ENCODE data around the gene EEF1B2. TPM values are rescaled to one million over a fixed set of nuclear protein-coding genes. Genes with fewer than 3 reads are reported as not detected.
A peak's percentile ranks its signal among the peaks of the same experiment; 100 is the strongest.
"Not testable (repeated sequence)": the region's sequence is repeated elsewhere in the genome, so short reads cannot be mapped to it uniquely, and the experiment has no call there.

The EEF1B2 gene
- total and polyA plus RNA-seq, 2 of the 13 experiments (the other 11 are each of a cell fraction or from before 2014, with no cell fraction given) = 1,284 to 1,731 TPM

DNA sequence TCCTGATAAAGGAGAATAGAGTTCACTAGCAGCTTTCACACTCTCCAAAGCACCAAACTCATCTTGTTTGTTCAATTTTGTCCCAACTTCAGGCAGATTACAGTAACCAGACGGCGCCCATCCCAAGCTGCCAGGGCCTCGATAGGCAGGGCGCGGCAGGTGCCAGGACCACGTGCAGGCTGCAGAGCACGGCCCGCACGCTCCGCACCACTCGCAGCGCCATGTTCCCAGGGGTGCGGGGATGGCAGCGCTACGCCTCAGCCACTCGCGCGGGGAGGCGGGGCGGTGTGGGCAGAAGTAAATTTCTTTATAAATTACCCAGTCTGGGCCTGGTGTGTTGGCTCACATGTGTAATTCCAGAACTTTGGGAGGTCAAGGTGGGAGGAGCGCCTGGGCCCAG, 43.4 kb upstream of the EEF1B2 start (continued):
- TF ChIP-seq, protein P1, sequence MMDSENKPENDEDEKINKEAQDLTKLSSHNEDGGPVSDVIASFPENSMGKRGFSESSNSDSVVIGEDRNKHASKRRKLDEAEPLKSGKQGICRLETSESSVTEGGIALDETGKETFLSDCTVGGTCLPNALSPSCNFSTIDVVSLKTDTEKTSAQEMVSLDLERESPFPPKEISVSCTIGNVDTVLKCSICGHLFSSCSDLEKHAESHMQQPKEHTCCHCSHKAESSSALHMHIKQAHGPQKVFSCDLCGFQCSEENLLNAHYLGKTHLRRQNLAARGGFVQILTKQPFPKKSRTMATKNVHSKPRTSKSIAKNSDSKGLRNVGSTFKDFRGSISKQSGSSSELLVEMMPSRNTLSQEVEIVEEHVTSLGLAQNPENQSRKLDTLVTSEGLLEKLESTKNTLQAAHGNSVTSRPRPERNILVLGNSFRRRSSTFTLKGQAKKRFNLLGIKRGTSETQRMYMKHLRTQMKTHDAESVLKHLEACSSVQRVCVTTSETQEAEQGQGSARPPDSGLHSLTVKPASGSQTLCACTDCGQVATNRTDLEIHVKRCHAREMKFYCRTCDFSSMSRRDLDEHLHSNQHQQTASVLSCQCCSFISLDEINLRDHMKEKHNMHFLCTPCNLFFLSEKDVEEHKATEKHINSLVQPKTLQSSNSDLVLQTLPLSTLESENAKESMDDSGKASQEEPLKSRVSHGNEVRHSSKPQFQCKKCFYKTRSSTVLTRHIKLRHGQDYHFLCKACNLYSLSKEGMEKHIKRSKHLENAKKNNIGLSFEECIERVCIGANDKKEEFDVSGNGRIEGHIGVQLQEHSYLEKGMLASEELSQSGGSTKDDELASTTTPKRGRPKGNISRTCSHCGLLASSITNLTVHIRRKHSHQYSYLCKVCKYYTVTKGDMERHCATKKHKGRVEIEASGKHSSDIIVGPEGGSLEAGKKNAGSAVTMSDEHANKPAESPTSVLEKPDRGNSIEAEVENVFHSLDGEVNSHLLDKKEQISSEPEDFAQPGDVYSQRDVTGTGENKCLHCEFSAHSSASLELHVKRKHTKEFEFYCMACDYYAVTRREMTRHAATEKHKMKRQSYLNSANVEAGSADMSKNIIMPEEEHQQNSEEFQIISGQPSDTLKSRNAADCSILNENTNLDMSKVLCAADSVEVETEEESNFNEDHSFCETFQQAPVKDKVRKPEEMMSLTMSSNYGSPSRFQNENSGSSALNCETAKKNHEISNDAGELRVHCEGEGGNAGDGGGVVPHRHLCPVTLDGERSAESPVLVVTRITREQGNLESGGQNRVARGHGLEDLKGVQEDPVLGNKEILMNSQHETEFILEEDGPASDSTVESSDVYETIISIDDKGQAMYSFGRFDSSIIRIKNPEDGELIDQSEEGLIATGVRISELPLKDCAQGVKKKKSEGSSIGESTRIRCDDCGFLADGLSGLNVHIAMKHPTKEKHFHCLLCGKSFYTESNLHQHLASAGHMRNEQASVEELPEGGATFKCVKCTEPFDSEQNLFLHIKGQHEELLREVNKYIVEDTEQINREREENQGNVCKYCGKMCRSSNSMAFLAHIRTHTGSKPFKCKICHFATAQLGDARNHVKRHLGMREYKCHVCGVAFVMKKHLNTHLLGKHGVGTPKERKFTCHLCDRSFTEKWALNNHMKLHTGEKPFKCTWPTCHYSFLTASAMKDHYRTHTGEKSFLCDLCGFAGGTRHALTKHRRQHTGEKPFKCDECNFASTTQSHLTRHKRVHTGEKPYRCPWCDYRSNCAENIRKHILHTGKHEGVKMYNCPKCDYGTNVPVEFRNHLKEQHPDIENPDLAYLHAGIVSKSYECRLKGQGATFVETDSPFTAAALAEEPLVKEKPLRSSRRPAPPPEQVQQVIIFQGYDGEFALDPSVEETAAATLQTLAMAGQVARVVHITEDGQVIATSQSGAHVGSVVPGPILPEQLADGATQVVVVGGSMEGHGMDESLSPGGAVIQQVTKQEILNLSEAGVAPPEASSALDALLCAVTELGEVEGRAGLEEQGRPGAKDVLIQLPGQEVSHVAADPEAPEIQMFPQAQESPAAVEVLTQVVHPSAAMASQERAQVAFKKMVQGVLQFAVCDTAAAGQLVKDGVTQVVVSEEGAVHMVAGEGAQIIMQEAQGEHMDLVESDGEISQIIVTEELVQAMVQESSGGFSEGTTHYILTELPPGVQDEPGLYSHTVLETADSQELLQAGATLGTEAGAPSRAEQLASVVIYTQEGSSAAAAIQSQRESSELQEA (CRISPR knock-in tag; IDR thresholded peaks at IDR 0.05; ENCODE audit: not compliant biosample characterization) = no peak
- TF ChIP-seq, protein P2, sequence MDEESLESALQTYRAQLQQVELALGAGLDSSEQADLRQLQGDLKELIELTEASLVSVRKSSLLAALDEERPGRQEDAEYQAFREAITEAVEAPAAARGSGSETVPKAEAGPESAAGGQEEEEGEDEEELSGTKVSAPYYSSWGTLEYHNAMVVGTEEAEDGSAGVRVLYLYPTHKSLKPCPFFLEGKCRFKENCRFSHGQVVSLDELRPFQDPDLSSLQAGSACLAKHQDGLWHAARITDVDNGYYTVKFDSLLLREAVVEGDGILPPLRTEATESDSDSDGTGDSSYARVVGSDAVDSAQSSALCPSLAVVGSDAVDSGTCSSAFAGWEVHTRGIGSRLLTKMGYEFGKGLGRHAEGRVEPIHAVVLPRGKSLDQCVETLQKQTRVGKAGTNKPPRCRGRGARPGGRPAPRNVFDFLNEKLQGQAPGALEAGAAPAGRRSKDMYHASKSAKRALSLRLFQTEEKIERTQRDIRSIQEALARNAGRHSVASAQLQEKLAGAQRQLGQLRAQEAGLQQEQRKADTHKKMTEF (CRISPR knock-in tag; IDR thresholded peaks at IDR 0.05) = no peak

- FAIRE-seq; H3K27ac ChIP-seq (ENCODE audit: extremely low read length, insufficient read depth, low read length); DNase-seq (ENCODE audit: low spot score); in situ Hi-C loops (cut with HindIII; ENCODE audit: extremely low pct_ligation_motif_present, low pct_unique_long_range_greater_than_20kb); ATAC-seq; H3K4me3 ChIP-seq (replicated peaks in 1 of 3; ENCODE audit: insufficient read depth in 1 of 3, low read depth in 2 of 3, low read length in 3 of 3); H4K20me1 ChIP-seq (ENCODE audit: insufficient read depth, low read length); H3K79me2 ChIP-seq (ENCODE audit: insufficient read depth, low read length); H2AFZ ChIP-seq (ENCODE audit: low read length); H3K27me3 ChIP-seq (ENCODE audit: control insufficient read depth in 1 of 2, insufficient read depth in 2 of 2, low read length in 2 of 2); BruUV-seq (replicated peaks); H3K9ac ChIP-seq (ENCODE audit: insufficient read depth, low read depth, low read length); H3K9me3 ChIP-seq (ENCODE audit: low read length); CTCF ChIA-PET (ENCODE audit: low intra/inter-chr PET ratio, low total read pairs); intact Hi-C loops (cut with micrococcal nuclease; ENCODE audit: unreplicated experiment); H3K4me2 ChIP-seq (ENCODE audit: low read depth, low read length); POLR2A ChIA-PET; H3K4me1 ChIP-seq (ENCODE audit: insufficient read depth, low read length); TF ChIP-seq SOX13 (IDR thresholded peaks at IDR 0.05): not testable (repeated sequence)
- peaks cover 16 to 65% of the 10 kb centered on the region in 2 experiments for H3K36me3 ChIP-seq (replicated peaks in 1 of 2; ENCODE audit: control insufficient read depth in 1 of 2, insufficient read depth in 2 of 2, low read length in 2 of 2)
- WGBS (ENCODE audit: low lambda C conversion rate) = 94% methylated on average over 3 of the region's 3 CpGs
- TF ChIP-seq CEBPB (IDR thresholded peaks at IDR 0.05; ENCODE audit: borderline replicate concordance, low read depth, low read length) (peak; percentile 56; the same call in 1 of the 2 replicates), ZNF121 (CRISPR knock-in tag; IDR thresholded peaks at IDR 0.05) (peak; percentile 82; the same call in 1 of the 2 replicates), SOX5 (CRISPR knock-in tag; IDR thresholded peaks at IDR 0.05; ENCODE audit: borderline replicate concordance) (0 out of 2 replicates have a peak, but pooled peaks have one; percentile 30), TEAD3 (CRISPR knock-in tag; optimal IDR thresholded peaks at IDR 0.05; ENCODE audit: borderline replicate concordance) (peak; percentile 75), SOX13 (CRISPR knock-in tag; conservative IDR thresholded peaks at IDR 0.05 in 1 of 2, IDR thresholded peaks at IDR 0.05 in 1 of 2) (peak in 1 of 2 experiments; percentile 44; a peak in 1 of 4 replicates)
- TF ChIP-seq, protein P3, sequence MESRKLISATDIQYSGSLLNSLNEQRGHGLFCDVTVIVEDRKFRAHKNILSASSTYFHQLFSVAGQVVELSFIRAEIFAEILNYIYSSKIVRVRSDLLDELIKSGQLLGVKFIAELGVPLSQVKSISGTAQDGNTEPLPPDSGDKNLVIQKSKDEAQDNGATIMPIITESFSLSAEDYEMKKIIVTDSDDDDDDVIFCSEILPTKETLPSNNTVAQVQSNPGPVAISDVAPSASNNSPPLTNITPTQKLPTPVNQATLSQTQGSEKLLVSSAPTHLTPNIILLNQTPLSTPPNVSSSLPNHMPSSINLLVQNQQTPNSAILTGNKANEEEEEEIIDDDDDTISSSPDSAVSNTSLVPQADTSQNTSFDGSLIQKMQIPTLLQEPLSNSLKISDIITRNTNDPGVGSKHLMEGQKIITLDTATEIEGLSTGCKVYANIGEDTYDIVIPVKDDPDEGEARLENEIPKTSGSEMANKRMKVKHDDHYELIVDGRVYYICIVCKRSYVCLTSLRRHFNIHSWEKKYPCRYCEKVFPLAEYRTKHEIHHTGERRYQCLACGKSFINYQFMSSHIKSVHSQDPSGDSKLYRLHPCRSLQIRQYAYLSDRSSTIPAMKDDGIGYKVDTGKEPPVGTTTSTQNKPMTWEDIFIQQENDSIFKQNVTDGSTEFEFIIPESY (CRISPR knock-in tag; IDR thresholded peaks at IDR 0.05) = peak; percentile 67; the same call in 1 of the 2 replicates
Observed at GRCh38 chr2:206122569-206122968, 37.1 kb upstream of the EEF1B2 start.
